ENCODE data around the gene KCNIP2. TPM values are rescaled to one million over a fixed set of nuclear protein-coding genes. Genes with fewer than 3 reads are reported as not detected.
"Not testable (repeated sequence)": the region's sequence is repeated elsewhere in the genome, so short reads cannot be mapped to it uniquely, and the experiment has no call there.

Gene KCNIP2
- total RNA-seq, 1 donor from 2014 or later, result 0.18 TPM

GRCh38 chr10:101829561-101830315 is 13.9 kb downstream of the KCNIP2 start:
- no peak for DNase-seq (ENCODE audit: extremely low read depth, low read depth, low spot score)

GRCh38 chr10:101828766-101829551 is 14.6 kb downstream of the KCNIP2 start:
- DNase-seq (ENCODE audit: extremely low read depth, low read depth, low spot score), result no peak

- DNase-seq (ENCODE audit: extremely low read depth, low read depth, low spot score), result no peak
These were observed 15.5 kb downstream of the KCNIP2 start for GRCh38 chr10:101827919-101828600.

GRCh38 chr10:101826852-101827434 is 16.7 kb downstream of the KCNIP2 start:
- DNase-seq (ENCODE audit: extremely low read depth, low read depth, low spot score), result no peak

- no peak for DNase-seq (ENCODE audit: extremely low read depth, low read depth, low spot score)
These were observed 18.9 kb downstream of the KCNIP2 start for GRCh38 chr10:101824736-101825135.

GRCh38 chr10:101818872-101819633 is 24.5 kb downstream of the KCNIP2 start:
- no peak for DNase-seq (ENCODE audit: extremely low read depth, low read depth, low spot score)

- DNase-seq (ENCODE audit: extremely low read depth, low read depth, low spot score), result peak; percentile 96
These were observed 25.3 kb downstream of the KCNIP2 start, which contains the start of gene OGA for GRCh38 chr10:101818119-101818871. OGA (minus strand) TSS chr10:101818444; CDS start chr10:101818022, 422 bp downstream.

- DNase-seq (ENCODE audit: extremely low read depth, low read depth, low spot score), result peak; percentile 71
These were observed 26.1 kb downstream of the KCNIP2 start for GRCh38 chr10:101817337-101818118.

- DNase-seq (ENCODE audit: extremely low read depth, low read depth, low spot score), result no peak
These were observed 26.7 kb downstream of the KCNIP2 start for GRCh38 chr10:101816913-101817336.

- DNase-seq (ENCODE audit: extremely low read depth, low read depth, low spot score), result no peak
These were observed 27.2 kb downstream of the KCNIP2 start for GRCh38 chr10:101816376-101816775.

- DNase-seq (ENCODE audit: extremely low read depth, low read depth, low spot score), result no peak
These were observed 29.0 kb downstream of the KCNIP2 start for GRCh38 chr10:101814466-101815071.

GRCh38 chr10:101812606-101813005 is 31.0 kb downstream of the KCNIP2 start:
- no peak for DNase-seq (ENCODE audit: extremely low read depth, low read depth, low spot score)

GRCh38 chr10:101807158-101807557 is 36.4 kb downstream of the KCNIP2 start:
- DNase-seq (ENCODE audit: extremely low read depth, low read depth, low spot score), result no peak

GRCh38 chr10:101803511-101803910 is 40.1 kb downstream of the KCNIP2 start:
- no peak for DNase-seq (ENCODE audit: extremely low read depth, low read depth, low spot score)

GRCh38 chr10:101797403-101798059 is 46.1 kb downstream of the KCNIP2 start:
- no peak for DNase-seq (ENCODE audit: extremely low read depth, low read depth, low spot score)

- DNase-seq (ENCODE audit: extremely low read depth, low read depth, low spot score), result no peak
These were observed 50.1 kb downstream of the KCNIP2 start for GRCh38 chr10:101793526-101793925.

GRCh38 chr10:101789686-101790085 is 53.9 kb downstream of the KCNIP2 start:
- no peak for DNase-seq (ENCODE audit: extremely low read depth, low read depth, low spot score)

- not testable (repeated sequence) for DNase-seq (ENCODE audit: extremely low read depth, low read depth, low spot score)
These were observed 54.4 kb downstream of the KCNIP2 start for GRCh38 chr10:101789231-101789630.
